A549 (cell line): ENCODE data around the gene HOXA11. TPM values are rescaled to one million over a fixed set of nuclear protein-coding genes. Genes with fewer than 3 reads are reported as not detected.
A peak's percentile ranks its signal among the peaks of the same experiment; 100 is the strongest.

Experiments used
- ATAC-seq, 2 experiments: fragments of 200-7000 bp in 1 of 2; fragments of >200 bp in 1 of 2; cut with Nextera tagmentation in 1 of 2; cut with Tn5 transposase in 1 of 2; 3 replicates each; pipeline versions ENCODE4 v1.8.0 to v1.9.1; 2018 to 2020; ENCODE audit warnings: mild to moderate bottlenecking in 1 of 2, moderate library complexity in 1 of 2
- CTCF ChIA-PET: fragments of 300-600 bp; sonication (Branson Sonifier 250); formaldehyde crosslinking; extraction: SDS; loops from one replicate; lab custom pipeline; 2021; ENCODE audit warnings: antibody characterized with exemption, inconsistent platforms; lab: Yijun Ruan, JAX
- POLR2A ChIA-PET: fragments of 350-600 bp; formaldehyde crosslinking; extraction: SDS; loops from one replicate; lab custom pipeline; 2021; ENCODE audit warnings: antibody characterized with exemption, inconsistent platforms; lab: Yijun Ruan, JAX
- DNase-seq, 2 experiments: peaks; one replicate each; pipeline versions ENCODE4 v3.0.0 to v3.0.0-alpha.2; 2011 to 2016; ENCODE audit warnings: low read depth in 1 of 2, low spot score in 1 of 2
- FAIRE-seq: peaks from 2 replicates; lab custom pipeline; 2011; peaks lifted over from hg19 to GRCh38; lab: Jason Lieb, UNC
- H3K27ac ChIP-seq, 2 experiments: fragments of >200 bp; sonication (Bioruptor Twin); formaldehyde crosslinking; 3 replicates each; pipeline ENCODE4 v1.5.1; 2016 to 2017
- H3K4me1 ChIP-seq: fragments of >200 bp; sonication (Bioruptor Twin); formaldehyde crosslinking; 3 replicates; pipeline ENCODE4 v1.6.1; 2016
- H3K4me2 ChIP-seq: fragments of >200 bp; sonication (Bioruptor Twin); formaldehyde crosslinking; 3 replicates; pipeline ENCODE4 v1.6.1; 2016
- H3K4me3 ChIP-seq: fragments of >200 bp; sonication (Bioruptor Twin); formaldehyde crosslinking; 3 replicates; pipeline ENCODE4 v1.5.1; 2016
- H3K9me3 ChIP-seq: fragments of >200 bp; sonication (Bioruptor Twin); formaldehyde crosslinking; 3 replicates; pipeline ENCODE4 v1.6.1; 2016
- BCL3 ChIP-seq: fragments of >200 bp; sonication (Bioruptor Twin); formaldehyde crosslinking; IDR thresholded peaks from 3 replicates; pipeline ENCODE4 v1.6.1; 2016
- CBX8 ChIP-seq: fragments of 200-600 bp; sonication (generic); IDR thresholded peaks from 2 replicates; pipeline ENCODE4 v1.6.1; 2016
- CHD4 ChIP-seq: fragments of 200-600 bp; sonication (generic); IDR thresholded peaks from 2 replicates; pipeline ENCODE4 v1.6.1; 2016; ENCODE audit warnings: antibody characterized with exemption, mild to moderate bottlenecking, borderline replicate concordance
- E2F6 ChIP-seq: IDR thresholded peaks from 2 replicates; pipeline ENCODE4 v1.6.1; 2012; ENCODE audit warnings: low read depth, borderline replicate concordance
- EP300 ChIP-seq, 2 experiments: fragments of >200 bp; sonication (Bioruptor Twin); formaldehyde crosslinking; IDR thresholded peaks; 2 replicates in 1 of 2; 3 replicates in 1 of 2; pipeline ENCODE4 v1.6.1; 2016 to 2017
- FOSB ChIP-seq: fragments of 250-450 bp; sonication (Bioruptor Pico); IDR thresholded peaks from 2 replicates; pipeline ENCODE4 v1.5.0; 2020; ENCODE audit warnings: mild to moderate bottlenecking, moderate library complexity
- FOSL2 ChIP-seq, 2 experiments: fragments of 450-650 bp in 1 of 2; fragments of >200 bp in 1 of 2; sonication (Bioruptor Twin) in 1 of 2; formaldehyde crosslinking; IDR thresholded peaks; 2 replicates each; pipeline versions ENCODE4 v1.5.0 to v1.6.1; 2016 to 2020; ENCODE audit warnings: mild to moderate bottlenecking in 1 of 2, moderate library complexity in 1 of 2
- HDAC2 ChIP-seq: fragments of 200-600 bp; sonication (generic); IDR thresholded peaks from 2 replicates; pipeline ENCODE4 v1.6.1; 2016
- HOXA7 ChIP-seq: fragments of 250-450 bp; sonication (Bioruptor Pico); IDR thresholded peaks from 2 replicates; pipeline ENCODE4 v1.5.0; 2020; ENCODE audit warnings: mild to moderate bottlenecking, moderate library complexity
- KDM5A ChIP-seq: fragments of 200-600 bp; sonication (generic); IDR thresholded peaks from 2 replicates; pipeline ENCODE4 v1.6.1; 2016; ENCODE audit warnings: antibody characterized with exemption, mild to moderate bottlenecking
- PBX3 ChIP-seq: IDR thresholded peaks from 2 replicates; pipeline ENCODE4 v1.6.1; 2012
- PHF8 ChIP-seq: fragments of 200-600 bp; sonication (generic); IDR thresholded peaks from 2 replicates; pipeline ENCODE4 v1.6.1; 2016; ENCODE audit warnings: low read depth, mild to moderate bottlenecking, antibody characterized with exemption, moderate library complexity, borderline replicate concordance
- RARB ChIP-seq: fragments of 250-450 bp; sonication (Bioruptor Pico); IDR thresholded peaks from 2 replicates; pipeline ENCODE4 v1.8.0; 2021; ENCODE audit warnings: mild to moderate bottlenecking, moderate library complexity
- REST ChIP-seq: fragments of 200-600 bp; sonication (generic); IDR thresholded peaks from 2 replicates; pipeline ENCODE4 v1.6.1; 2016; ENCODE audit warnings: antibody characterized with exemption, mild to moderate bottlenecking, moderate library complexity
- RNF2 ChIP-seq: fragments of 200-600 bp; sonication (generic); IDR thresholded peaks from 2 replicates; pipeline ENCODE4 v1.6.1; 2016; ENCODE audit warnings: low read depth, mild to moderate bottlenecking, antibody characterized with exemption, moderate library complexity, borderline replicate concordance
- SMC3 ChIP-seq: fragments of >200 bp; sonication (Bioruptor Twin); formaldehyde crosslinking; IDR thresholded peaks from 3 replicates; pipeline ENCODE4 v1.6.1; 2018; ENCODE audit warnings: inconsistent platforms
- SREBF2 ChIP-seq: fragments of 450-650 bp; IDR thresholded peaks from 2 replicates; pipeline ENCODE4 v1.6.1; 2014; ENCODE audit warnings: mild to moderate bottlenecking, moderate library complexity
- ZNF302 ChIP-seq: fragments of 250-450 bp; sonication (Bioruptor Pico); IDR thresholded peaks from 2 replicates; pipeline ENCODE4 v1.9.0; 2021; ENCODE audit warnings: inconsistent platforms, mild to moderate bottlenecking, moderate library complexity
- WGBS: methylation state at CpG from one replicate; pipeline ENCODE4 v1.1.6; 2017; ENCODE audit errors: missing lambda C conversion rate; 5-methylcytosine and 5-hydroxymethylcytosine counted together
- polyA plus RNA-seq, 4 experiments: library from polyadenylated mRNA; depleted of rRNA in 3 of 4; stranded (reverse); fragments of >200 nt; fragmentation: RNase III in 1 of 4; extraction: RNeasy Plus Mini Kit Qiagen cat#74134 plus additional on column Dnase treatment in 1 of 4; gene quantifications; 2 replicates in 3 of 4; 3 replicates in 1 of 4; pipeline ENCODE4 v1.2.3, GENCODE V29; 2011 to 2017

Gene HOXA11
- polyA plus RNA-seq, 2 of the 4 experiments (the other 2 are of a cell fraction): 0.68 to 0.84 TPM

GRCh38 chr7:27212497-27213432 is 27.7 kb upstream of the HOXA11 start:
- DNase-seq: no peak
- no peak overlapping the region for H3K4me2 ChIP-seq
- ChIA-PET POLR2A (no interaction called here), CTCF (interaction anchor here (1.1 to 3.8 kb wide), 6 partner anchors 12 to 881 kb away, joined by 3 to 48 read pairs (median 8); no protein-coding TSS in a partner anchor)
- WGBS: 87% methylated on average over 43 of the region's 52 CpGs
- FAIRE-seq: no peak
- TF ChIP-seq PBX3: no peak
- TF ChIP-seq KDM5A: no peak
- no peak for TF ChIP-seq FOSL2 (IDR thresholded peaks at IDR 0.05)
- no peak for TF ChIP-seq FOSL2 (CRISPR knock-in tag; IDR thresholded peaks at IDR 0.05)
- no peak for TF ChIP-seq RARB (CRISPR knock-in tag)
- no peak for TF ChIP-seq HDAC2
- no peak for TF ChIP-seq REST
- TF ChIP-seq SREBF2: no peak
- no peak for TF ChIP-seq FOSB (CRISPR knock-in tag)
- no peak for ATAC-seq
- no peak overlapping the region for H3K4me3 ChIP-seq
- H3K9me3 ChIP-seq: no peaks in the 10 kb centered on the region
- H3K4me1 ChIP-seq: peaks cover 12% of the 10 kb centered on the region; the same call in 2 of the 3 replicates
- H3K27ac ChIP-seq: no peak overlapping the region

GRCh38 chr7:27211764-27212204 is 26.8 kb upstream of the HOXA11 start:
- ChIA-PET CTCF (interaction anchor here (1.0 to 3.8 kb wide), 19 partner anchors 7 to 885 kb away, joined by 3 to 48 read pairs (median 12); partner anchors contain the start of gene HOXA13), POLR2A (no interaction called here)
- H3K4me3 ChIP-seq: no peak overlapping the region
- ATAC-seq: no peak
- H3K27ac ChIP-seq: no peak overlapping the region
- no peak overlapping the region for H3K4me2 ChIP-seq
- FAIRE-seq: no peak
- no peak for DNase-seq
- TF ChIP-seq E2F6 (no peak), RNF2 (peak; percentile 53; the same call in 1 of the 2 replicates), CBX8 (0 out of 2 replicates have a peak, but pooled peaks have one; percentile 54), EP300 (IDR thresholded peaks at IDR 0.05) (no peak), CHD4 (no peak), HOXA7 (no peak), PHF8 (no peak)
- 84% methylated on average over 3 of the region's 3 CpGs for WGBS
- no peaks in the 10 kb centered on the region for H3K9me3 ChIP-seq
- H3K4me1 ChIP-seq: peaks cover 12% of the 10 kb centered on the region; the same call in 2 of the 3 replicates

GRCh38 chr7:27211084-27211446 is 26.0 kb upstream of the HOXA11 start:
- ATAC-seq (no peak), FAIRE-seq (no peak), DNase-seq (no peak)
- POLR2A ChIA-PET: no interaction called here
- CTCF ChIA-PET: interaction anchor here (0.6 to 3.8 kb wide), 41 partner anchors 8 to 886 kb away, joined by 3 to 48 read pairs (median 5); partner anchors contain the start of genes EVX1 and HOXA13
- peak overlapping the region; percentile 50 to 69; a peak in 4 of 6 replicates for H3K27ac ChIP-seq
- peaks cover 12% of the 10 kb centered on the region; the same call in 2 of the 3 replicates for H3K4me1 ChIP-seq
- no peaks in the 10 kb centered on the region for H3K9me3 ChIP-seq
- no peak overlapping the region for H3K4me3 ChIP-seq
- 81% methylated on average over 1 of the region's 1 CpG for WGBS
- peak overlapping the region; percentile 72 for H3K4me2 ChIP-seq
- TF ChIP-seq SMC3 (no peak), REST (no peak), BCL3 (no peak), ZNF302 (CRISPR knock-in tag) (no peak)
